HCT116 (cell line): Measurements from ENCODE around the gene LIPN.

Experiments
- CEBPB ChIP-seq: IDR thresholded peaks from 2 replicates; pipeline ENCODE4 v1.6.1; 2012; ENCODE audit warnings: low read depth
- CTCF ChIP-seq, 3 experiments: fragments of 200-600 bp in 1 of 3; sonication (generic) in 1 of 3; IDR thresholded peaks in 2 of 3; conservative IDR thresholded peaks in 1 of 3; 2 replicates each; pipeline ENCODE4 v1.5.1; 2012 to 2017; ENCODE audit warnings: low read depth in 2 of 3, low read length in 2 of 3, antibody characterized with exemption in 1 of 3, borderline replicate concordance in 1 of 3, control low read depth in 1 of 3, mild to moderate bottlenecking in 1 of 3, mixed read lengths in 1 of 3, mixed run types in 1 of 3, moderate library complexity in 1 of 3; ENCODE audit not compliant: insufficient read depth in 1 of 3
- EZH2 ChIP-seq: fragments of 200-600 bp; sonication (generic); IDR thresholded peaks from 2 replicates; pipeline ENCODE4 v1.6.1; 2017; ENCODE audit warnings: antibody characterized with exemption, mixed run types
- FOSL1 ChIP-seq: IDR thresholded peaks from 2 replicates; pipeline ENCODE4 v1.6.1; 2012; ENCODE audit warnings: low read depth
- MAX ChIP-seq: IDR thresholded peaks from 2 replicates; pipeline ENCODE4 v1.6.1; 2012
- POLR2A ChIP-seq: IDR thresholded peaks from 2 replicates; pipeline ENCODE4 v1.7.0; 2011; ENCODE audit warnings: borderline replicate concordance; ENCODE audit not compliant: insufficient read depth, insufficient read length; ENCODE audit errors: extremely low read depth
- POLR2AphosphoS5 ChIP-seq: IDR thresholded peaks from 2 replicates; pipeline ENCODE4 v1.6.1; 2011; ENCODE audit warnings: mild to moderate bottlenecking, low read depth, low read length, moderate library complexity
- SIN3A ChIP-seq: IDR thresholded peaks from 2 replicates; pipeline ENCODE4 v1.6.1; 2012; ENCODE audit warnings: low read depth
- YY1 ChIP-seq: IDR thresholded peaks from 2 replicates; pipeline ENCODE4 v1.6.1; 2011; ENCODE audit warnings: low read length, low read depth, moderate library complexity, mild to moderate bottlenecking; ENCODE audit not compliant: insufficient replicate concordance; ENCODE audit errors: extremely low read depth
- TF ChIP-seq, protein P1 (sequence below): IDR thresholded peaks from 2 replicates; pipeline ENCODE4 v1.6.1; 2011; ENCODE audit warnings: mild to moderate bottlenecking, low read length, moderate library complexity; ENCODE audit not compliant: insufficient replicate concordance; ENCODE audit errors: extremely low read depth
- TF ChIP-seq, protein P2 (sequence below): IDR thresholded peaks from 2 replicates; pipeline ENCODE4 v1.6.1; 2012; ENCODE audit warnings: low read depth

GRCh38 chr10:88828310-88828709 is 68.5 kb downstream of the LIPN start:
- TF ChIP-seq CTCF (IDR thresholded peaks at IDR 0.05 in 2 of 3, conservative IDR thresholded peaks at IDR 0.05 in 1 of 3; ENCODE audit: borderline replicate concordance in 1 of 3, insufficient read depth in 1 of 3, low read depth in 2 of 3, low read length in 2 of 3) = no peak
- no peak for TF ChIP-seq POLR2A
- no peak for TF ChIP-seq POLR2AphosphoS5
- TF ChIP-seq FOSL1 = no peak
- no peak for TF ChIP-seq EZH2
- TF ChIP-seq CEBPB = no peak
- no peak for TF ChIP-seq MAX
- TF ChIP-seq, protein P1, sequence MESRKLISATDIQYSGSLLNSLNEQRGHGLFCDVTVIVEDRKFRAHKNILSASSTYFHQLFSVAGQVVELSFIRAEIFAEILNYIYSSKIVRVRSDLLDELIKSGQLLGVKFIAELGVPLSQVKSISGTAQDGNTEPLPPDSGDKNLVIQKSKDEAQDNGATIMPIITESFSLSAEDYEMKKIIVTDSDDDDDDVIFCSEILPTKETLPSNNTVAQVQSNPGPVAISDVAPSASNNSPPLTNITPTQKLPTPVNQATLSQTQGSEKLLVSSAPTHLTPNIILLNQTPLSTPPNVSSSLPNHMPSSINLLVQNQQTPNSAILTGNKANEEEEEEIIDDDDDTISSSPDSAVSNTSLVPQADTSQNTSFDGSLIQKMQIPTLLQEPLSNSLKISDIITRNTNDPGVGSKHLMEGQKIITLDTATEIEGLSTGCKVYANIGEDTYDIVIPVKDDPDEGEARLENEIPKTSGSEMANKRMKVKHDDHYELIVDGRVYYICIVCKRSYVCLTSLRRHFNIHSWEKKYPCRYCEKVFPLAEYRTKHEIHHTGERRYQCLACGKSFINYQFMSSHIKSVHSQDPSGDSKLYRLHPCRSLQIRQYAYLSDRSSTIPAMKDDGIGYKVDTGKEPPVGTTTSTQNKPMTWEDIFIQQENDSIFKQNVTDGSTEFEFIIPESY = no peak
- TF ChIP-seq YY1 = no peak
- TF ChIP-seq, protein P2, sequence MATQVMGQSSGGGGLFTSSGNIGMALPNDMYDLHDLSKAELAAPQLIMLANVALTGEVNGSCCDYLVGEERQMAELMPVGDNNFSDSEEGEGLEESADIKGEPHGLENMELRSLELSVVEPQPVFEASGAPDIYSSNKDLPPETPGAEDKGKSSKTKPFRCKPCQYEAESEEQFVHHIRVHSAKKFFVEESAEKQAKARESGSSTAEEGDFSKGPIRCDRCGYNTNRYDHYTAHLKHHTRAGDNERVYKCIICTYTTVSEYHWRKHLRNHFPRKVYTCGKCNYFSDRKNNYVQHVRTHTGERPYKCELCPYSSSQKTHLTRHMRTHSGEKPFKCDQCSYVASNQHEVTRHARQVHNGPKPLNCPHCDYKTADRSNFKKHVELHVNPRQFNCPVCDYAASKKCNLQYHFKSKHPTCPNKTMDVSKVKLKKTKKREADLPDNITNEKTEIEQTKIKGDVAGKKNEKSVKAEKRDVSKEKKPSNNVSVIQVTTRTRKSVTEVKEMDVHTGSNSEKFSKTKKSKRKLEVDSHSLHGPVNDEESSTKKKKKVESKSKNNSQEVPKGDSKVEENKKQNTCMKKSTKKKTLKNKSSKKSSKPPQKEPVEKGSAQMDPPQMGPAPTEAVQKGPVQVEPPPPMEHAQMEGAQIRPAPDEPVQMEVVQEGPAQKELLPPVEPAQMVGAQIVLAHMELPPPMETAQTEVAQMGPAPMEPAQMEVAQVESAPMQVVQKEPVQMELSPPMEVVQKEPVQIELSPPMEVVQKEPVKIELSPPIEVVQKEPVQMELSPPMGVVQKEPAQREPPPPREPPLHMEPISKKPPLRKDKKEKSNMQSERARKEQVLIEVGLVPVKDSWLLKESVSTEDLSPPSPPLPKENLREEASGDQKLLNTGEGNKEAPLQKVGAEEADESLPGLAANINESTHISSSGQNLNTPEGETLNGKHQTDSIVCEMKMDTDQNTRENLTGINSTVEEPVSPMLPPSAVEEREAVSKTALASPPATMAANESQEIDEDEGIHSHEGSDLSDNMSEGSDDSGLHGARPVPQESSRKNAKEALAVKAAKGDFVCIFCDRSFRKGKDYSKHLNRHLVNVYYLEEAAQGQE = no peak
- TF ChIP-seq SIN3A = no peak
